Activated CD4-positive, CD25-positive, alpha-beta regulatory T cell treated with anti-CD3 and anti-CD28 coated beads, Interleukin-2, amount 50 U/mL, for 16 hours (primary cell): Measurements from ENCODE around the gene MEI1.
"Not testable (repeated sequence)": the region's sequence is repeated elsewhere in the genome, so short reads cannot be mapped to it uniquely, and the experiment has no call there.

Experiments used
- DNase-seq: peaks from one replicate; pipeline ENCODE4 v3.0.0-alpha.2; 2020; ENCODE audit warnings: low read depth, low spot score

Gene MEI1

GRCh38 chr22:41821471-41822316 lies 122.4 kb downstream of the MEI1 start:
- no peak for DNase-seq

GRCh38 chr22:41822317-41823057 lies 123.2 kb downstream of the MEI1 start:
- DNase-seq: peak; percentile 38

- DNase-seq: no peak
These were observed 124.5 kb downstream of the MEI1 start for GRCh38 chr22:41823797-41824196.

- DNase-seq: no peak
These were observed 126.1 kb downstream of the MEI1 start for GRCh38 chr22:41825376-41825775.

GRCh38 chr22:41826021-41826420 lies 126.7 kb downstream of the MEI1 start:
- no peak for DNase-seq

- DNase-seq: no peak
These were observed 127.4 kb downstream of the MEI1 start for GRCh38 chr22:41826430-41827383.

- DNase-seq: no peak
These were observed 128.4 kb downstream of the MEI1 start for GRCh38 chr22:41827671-41828070.

GRCh38 chr22:41828516-41828915 lies 129.2 kb downstream of the MEI1 start:
- no peak for DNase-seq

GRCh38 chr22:41830174-41830573 lies 130.9 kb downstream of the MEI1 start:
- no peak for DNase-seq

GRCh38 chr22:41831383-41831782 lies 132.1 kb downstream of the MEI1 start:
- no peak for DNase-seq

- DNase-seq: no peak
These were observed 132.7 kb downstream of the MEI1 start for GRCh38 chr22:41831828-41832552.

- DNase-seq: peak; percentile 99
These were observed 133.5 kb downstream of the MEI1 start, which contains the start of gene SREBF2 for GRCh38 chr22:41832553-41833368. Gene SREBF2 (plus strand): TSS chr22:41833105. CDS start chr22:41833271, 166 bp downstream.

GRCh38 chr22:41833369-41834004 lies 134.2 kb downstream of the MEI1 start:
- no peak for DNase-seq

- no peak for DNase-seq
These were observed 135.0 kb downstream of the MEI1 start for GRCh38 chr22:41834005-41834944.

- DNase-seq: not testable (repeated sequence)
These were observed 136.2 kb downstream of the MEI1 start for GRCh38 chr22:41835462-41835861.

GRCh38 chr22:41836551-41836950 lies 137.2 kb downstream of the MEI1 start:
- no peak for DNase-seq

GRCh38 chr22:41838842-41839618 lies 139.7 kb downstream of the MEI1 start:
- DNase-seq: no peak

- no peak for DNase-seq
These were observed 140.9 kb downstream of the MEI1 start for GRCh38 chr22:41840216-41840615.
